GM21367 (cell line): ENCODE data around the gene NOLC1.

Experiments used
- ATAC-seq: cut with Tn5 transposase; IDR thresholded peaks from one replicate; pipeline ENCODE4 v1.9.1; 2021; ENCODE audit not compliant: unreplicated experiment

The NOLC1 gene

GRCh38 chr10:102200751-102201640 is 48.8 kb downstream of the NOLC1 start:
- no peak for ATAC-seq

- ATAC-seq: no peak
These were observed 50.2 kb downstream of the NOLC1 start for GRCh38 chr10:102202386-102202785.

GRCh38 chr10:102208311-102209035 is 56.3 kb downstream of the NOLC1 start:
- no peak for ATAC-seq

GRCh38 chr10:102211615-102212299 is 59.6 kb downstream of the NOLC1 start:
- no peak for ATAC-seq
